ENCODE data around the gene MACROD1. TPM values are rescaled to one million over a fixed set of nuclear protein-coding genes. Genes with fewer than 3 reads are reported as not detected.

The MACROD1 gene
- total and polyA plus RNA-seq, 9 of the 15 experiments (the other 6 are each of a cell fraction or from before 2014, with no cell fraction given): 1.1 to 60.0 (median 26.4) TPM

GRCh38 chr11:64206457-64207255 is 40.7 kb upstream of the MACROD1 start, which contains the start of gene FERMT3 (continued):
- TF ChIP-seq ARID4B (CRISPR knock-in tag; IDR thresholded peaks at IDR 0.05) (peak; percentile 77; the same call in 1 of the 2 replicates), ZNF717 (CRISPR knock-in tag; IDR thresholded peaks at IDR 0.05) (0 out of 2 replicates have a peak, but pooled peaks have one; percentile 51), MIER1 (IDR thresholded peaks at IDR 0.05; ENCODE audit: low read depth) (no peak), CXXC5 (CRISPR knock-in tag; IDR thresholded peaks at IDR 0.05) (peak; percentile 64), OTX1 (CRISPR knock-in tag; IDR thresholded peaks at IDR 0.05) (no peak), VEZF1 (CRISPR knock-in tag; IDR thresholded peaks at IDR 0.05) (peak; percentile 91), SAP30 (IDR thresholded peaks at IDR 0.05; ENCODE audit: borderline replicate concordance, insufficient read depth, low read depth, low read length, poor library complexity, severe bottlenecking) (peak; percentile 40), POLR2A (conservative IDR thresholded peaks at IDR 0.05) (peak; percentile 76), ZNF445 (CRISPR knock-in tag; IDR thresholded peaks at IDR 0.05; ENCODE audit: low read depth) (no peak), TEAD4 (IDR thresholded peaks at IDR 0.05; ENCODE audit: low read length) (no peak), TEAD4 (CRISPR knock-in tag; IDR thresholded peaks at IDR 0.05; ENCODE audit: borderline replicate concordance) (0 out of 2 replicates have a peak, but pooled peaks have one; percentile 53), CCNT2 (IDR thresholded peaks at IDR 0.05; ENCODE audit: borderline replicate concordance, extremely low read depth, insufficient read length, low read depth, low read length) (peak; percentile 18), ARHGAP35 (IDR thresholded peaks at IDR 0.05; ENCODE audit: partially characterized antibody) (no peak)
- TF ChIP-seq, protein P1, sequence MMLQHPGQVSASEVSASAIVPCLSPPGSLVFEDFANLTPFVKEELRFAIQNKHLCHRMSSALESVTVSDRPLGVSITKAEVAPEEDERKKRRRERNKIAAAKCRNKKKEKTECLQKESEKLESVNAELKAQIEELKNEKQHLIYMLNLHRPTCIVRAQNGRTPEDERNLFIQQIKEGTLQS (IDR thresholded peaks at IDR 0.05): no peak
- TF ChIP-seq, protein P1 (CRISPR knock-in tag; conservative IDR thresholded peaks at IDR 0.05): no peak
- TF ChIP-seq, protein P2, sequence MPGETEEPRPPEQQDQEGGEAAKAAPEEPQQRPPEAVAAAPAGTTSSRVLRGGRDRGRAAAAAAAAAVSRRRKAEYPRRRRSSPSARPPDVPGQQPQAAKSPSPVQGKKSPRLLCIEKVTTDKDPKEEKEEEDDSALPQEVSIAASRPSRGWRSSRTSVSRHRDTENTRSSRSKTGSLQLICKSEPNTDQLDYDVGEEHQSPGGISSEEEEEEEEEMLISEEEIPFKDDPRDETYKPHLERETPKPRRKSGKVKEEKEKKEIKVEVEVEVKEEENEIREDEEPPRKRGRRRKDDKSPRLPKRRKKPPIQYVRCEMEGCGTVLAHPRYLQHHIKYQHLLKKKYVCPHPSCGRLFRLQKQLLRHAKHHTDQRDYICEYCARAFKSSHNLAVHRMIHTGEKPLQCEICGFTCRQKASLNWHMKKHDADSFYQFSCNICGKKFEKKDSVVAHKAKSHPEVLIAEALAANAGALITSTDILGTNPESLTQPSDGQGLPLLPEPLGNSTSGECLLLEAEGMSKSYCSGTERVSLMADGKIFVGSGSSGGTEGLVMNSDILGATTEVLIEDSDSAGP (CRISPR knock-in tag; IDR thresholded peaks at IDR 0.05): no peak
- TF ChIP-seq, protein P3, sequence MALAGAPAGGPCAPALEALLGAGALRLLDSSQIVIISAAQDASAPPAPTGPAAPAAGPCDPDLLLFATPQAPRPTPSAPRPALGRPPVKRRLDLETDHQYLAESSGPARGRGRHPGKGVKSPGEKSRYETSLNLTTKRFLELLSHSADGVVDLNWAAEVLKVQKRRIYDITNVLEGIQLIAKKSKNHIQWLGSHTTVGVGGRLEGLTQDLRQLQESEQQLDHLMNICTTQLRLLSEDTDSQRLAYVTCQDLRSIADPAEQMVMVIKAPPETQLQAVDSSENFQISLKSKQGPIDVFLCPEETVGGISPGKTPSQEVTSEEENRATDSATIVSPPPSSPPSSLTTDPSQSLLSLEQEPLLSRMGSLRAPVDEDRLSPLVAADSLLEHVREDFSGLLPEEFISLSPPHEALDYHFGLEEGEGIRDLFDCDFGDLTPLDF (CRISPR knock-in tag; IDR thresholded peaks at IDR 0.05): 0 out of 2 replicates have a peak, but pooled peaks have one; percentile 52
